Spleen (tissue), 11 donors: Measurements from ENCODE around the gene ECM2. TPM values are rescaled to one million over a fixed set of nuclear protein-coding genes. Genes with fewer than 3 reads are reported as not detected.
A peak's percentile ranks its signal among the peaks of the same experiment; 100 is the strongest.

Experiments used
- DNase-seq: peaks from one replicate; pipeline ENCODE4 v3.0.0-alpha.2; 2020
- H3K27ac ChIP-seq, 8 donors: fragments of 200-600 bp; sonication (generic) in 7 of 8; 1 replicate in 4 of 8; 2 replicates in 4 of 8; pipeline versions ENCODE4 v1.5.0 to v1.8.0; 2016 to 2021; ENCODE audit warnings: inconsistent platforms in 4 of 8, mild to moderate bottlenecking in 4 of 8, moderate library complexity in 1 of 8
- H3K27me3 ChIP-seq, 7 donors: fragments of 200-600 bp; sonication (generic) in 6 of 7; replicated peaks in 1 of 7; 1 replicate in 4 of 7; 2 replicates in 3 of 7; pipeline versions ENCODE4 v1.5.0 to v1.8.0; 2016 to 2021; ENCODE audit warnings: inconsistent platforms in 3 of 7, mild to moderate bottlenecking in 1 of 7
- H3K36me3 ChIP-seq, 6 donors: fragments of 200-600 bp; sonication (generic) in 5 of 6; 1 replicate in 4 of 6; 2 replicates in 2 of 6; pipeline versions ENCODE4 v1.5.0 to v1.8.0; 2016 to 2021; ENCODE audit warnings: inconsistent platforms in 2 of 6
- H3K4me1 ChIP-seq, 6 donors: fragments of 200-600 bp; sonication (generic) in 5 of 6; 1 replicate in 3 of 6; 2 replicates in 3 of 6; pipeline versions ENCODE4 v1.5.0 to v1.8.0; 2016 to 2021; ENCODE audit warnings: inconsistent platforms in 3 of 6
- H3K4me3 ChIP-seq, 8 donors: fragments of 200-600 bp; sonication (generic) in 7 of 8; 1 replicate in 4 of 8; 2 replicates in 4 of 8; pipeline versions ENCODE4 v1.5.0 to v1.8.0; 2016 to 2021; ENCODE audit warnings: inconsistent platforms in 4 of 8, mild to moderate bottlenecking in 4 of 8, moderate library complexity in 2 of 8
- H3K9me3 ChIP-seq, 8 donors: fragments of 200-600 bp; sonication (generic) in 7 of 8; 1 replicate in 4 of 8; 2 replicates in 4 of 8; pipeline versions ENCODE4 v1.5.0 to v1.8.0; 2016 to 2021; ENCODE audit warnings: inconsistent platforms in 4 of 8
- POLR2A ChIP-seq, 3 donors: fragments of 450-650 bp; IDR thresholded peaks; one replicate each; pipeline ENCODE4 v1.5.1; 2017; ENCODE audit warnings: antibody characterized with exemption in 3 of 3, mild to moderate bottlenecking in 1 of 3
- POLR2AphosphoS5 ChIP-seq, 3 donors: sonication (generic); formaldehyde crosslinking; IDR thresholded peaks; one replicate each; pipeline ENCODE4 v1.5.1; 2017; ENCODE audit warnings: antibody characterized with exemption in 3 of 3
- WGBS, 5 donors: extraction: QIAGEN DNeasy Blood & Tissue Kit in 3 of 5; methylation state at CpG; one replicate each; pipeline versions ENCODE4 v1.1.5 to v1.1.7; 2013 to 2018; 5-methylcytosine and 5-hydroxymethylcytosine counted together
- intact Hi-C: fragments of 100-400 bp; cut with DNase I; formaldehyde crosslinking; loops from one replicate; pipeline ENCODE4 v1.15.0; 2023; ENCODE audit warnings: low total_unique reads
- polyA plus RNA-seq, 3 donors: library from polyadenylated mRNA; stranded (reverse); fragments of 200-250 nt; gene quantifications; one replicate each; pipeline ENCODE4 v1.2.1, GENCODE V29; 2013
- total RNA-seq, 7 donors: library from RNA; depleted of rRNA in 3 of 7; stranded (reverse); fragments of >200 nt in 3 of 7; fragmentation: NEBNext Ultra II Directional in 4 of 7; extraction: Animal tissue kit (Norgen Biotek cat#: 25700) in 4 of 7; gene quantifications; one replicate each; pipeline versions ENCODE4 v1.1.0 to v1.2.1, GENCODE V29; 2016 to 2021
- TF ChIP-seq, protein P1 (sequence below), 11 experiments: fragments of 200-600 bp in 7 of 11; fragments of 450-650 bp in 4 of 11; sonication (generic) in 4 of 11; IDR thresholded peaks in 8 of 11; conservative IDR thresholded peaks in 3 of 11; 1 replicate in 7 of 11; 2 replicates in 4 of 11; pipeline versions ENCODE4 v1.4.0 to v1.8.0; 2016 to 2021; ENCODE audit warnings: antibody characterized with exemption in 11 of 11, inconsistent platforms in 4 of 11, mild to moderate bottlenecking in 1 of 11
- donor health status: healthy with polysubstance abuse.
- donor health status: DM: no; HTN: no; CAD: no; lungs with moderate emphysema.
- donor health status: DM: no; HTN: no; CAD: no.
- donor health status: Bipolar disorder and iron deficiency.
- donor health status: healthy.
- donor health status: DM: no; HTN: no; CAD: no.
- donor health status: DM: yes; HTN: yes; CAD: no.

Gene ECM2
- total and polyA plus RNA-seq, 10 donors: 0.22 to 1.7 (median 0.47) TPM; not detected in 2

DNA sequence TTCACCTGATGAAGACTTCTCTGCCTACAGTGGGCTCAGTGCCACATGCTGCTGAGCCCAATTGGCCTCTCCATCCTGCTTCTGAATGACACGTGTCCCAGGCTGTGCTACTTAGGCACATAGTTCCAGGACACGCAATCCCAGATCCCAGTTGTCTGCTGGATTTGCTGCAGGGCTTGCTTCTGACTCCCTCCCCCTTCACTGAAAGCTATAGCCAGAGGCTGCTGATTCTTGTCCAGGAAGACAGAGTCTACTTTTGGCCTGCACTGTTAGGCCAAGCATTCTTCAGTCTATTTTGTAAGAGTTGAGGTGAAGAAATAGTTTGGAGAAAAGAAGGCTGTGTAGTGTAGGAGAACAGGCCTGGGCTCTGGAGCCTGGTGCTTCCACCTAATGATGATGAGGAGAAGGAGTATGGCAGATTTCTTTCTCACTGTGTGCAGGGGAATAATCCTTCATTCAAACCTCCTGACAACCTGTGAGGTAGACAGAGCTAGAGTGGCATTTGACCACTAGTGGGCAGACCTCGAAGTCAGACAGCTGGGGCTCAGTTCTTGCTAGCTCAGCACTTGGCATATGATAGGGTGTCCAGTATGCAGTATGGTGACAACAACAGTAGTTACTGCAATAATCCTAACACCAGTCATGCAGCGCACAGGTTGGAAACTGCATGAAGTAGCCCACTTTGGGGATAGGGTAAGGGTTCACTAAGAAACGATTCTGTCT lies 34.0 kb downstream of the ECM2 start:
- no peak for DNase-seq
- no peaks in the 10 kb centered on the region for H3K9me3 ChIP-seq
- no peaks in the 10 kb centered on the region for H3K4me1 ChIP-seq
- H3K27me3 ChIP-seq: no peaks in the 10 kb centered on the region
- H3K27ac ChIP-seq: no peak overlapping the region
- TF ChIP-seq, protein P1, sequence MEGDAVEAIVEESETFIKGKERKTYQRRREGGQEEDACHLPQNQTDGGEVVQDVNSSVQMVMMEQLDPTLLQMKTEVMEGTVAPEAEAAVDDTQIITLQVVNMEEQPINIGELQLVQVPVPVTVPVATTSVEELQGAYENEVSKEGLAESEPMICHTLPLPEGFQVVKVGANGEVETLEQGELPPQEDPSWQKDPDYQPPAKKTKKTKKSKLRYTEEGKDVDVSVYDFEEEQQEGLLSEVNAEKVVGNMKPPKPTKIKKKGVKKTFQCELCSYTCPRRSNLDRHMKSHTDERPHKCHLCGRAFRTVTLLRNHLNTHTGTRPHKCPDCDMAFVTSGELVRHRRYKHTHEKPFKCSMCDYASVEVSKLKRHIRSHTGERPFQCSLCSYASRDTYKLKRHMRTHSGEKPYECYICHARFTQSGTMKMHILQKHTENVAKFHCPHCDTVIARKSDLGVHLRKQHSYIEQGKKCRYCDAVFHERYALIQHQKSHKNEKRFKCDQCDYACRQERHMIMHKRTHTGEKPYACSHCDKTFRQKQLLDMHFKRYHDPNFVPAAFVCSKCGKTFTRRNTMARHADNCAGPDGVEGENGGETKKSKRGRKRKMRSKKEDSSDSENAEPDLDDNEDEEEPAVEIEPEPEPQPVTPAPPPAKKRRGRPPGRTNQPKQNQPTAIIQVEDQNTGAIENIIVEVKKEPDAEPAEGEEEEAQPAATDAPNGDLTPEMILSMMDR (IDR thresholded peaks at IDR 0.05 in 8 of 11, conservative IDR thresholded peaks at IDR 0.05 in 3 of 11): peak in 4 of 11 experiments; percentile 10 to 38 (median 24)
- no peak for TF ChIP-seq POLR2A (IDR thresholded peaks at IDR 0.05)
- no peak for TF ChIP-seq POLR2AphosphoS5 (IDR thresholded peaks at IDR 0.05)
- 80 to 88% (median 85%) methylated on average over 5 of the region's 5 CpGs for WGBS, 5 donors
- H3K4me3 ChIP-seq: no peak overlapping the region
- intact Hi-C loops: no loop called here
- no peaks in the 10 kb centered on the region for H3K36me3 ChIP-seq

DNA sequence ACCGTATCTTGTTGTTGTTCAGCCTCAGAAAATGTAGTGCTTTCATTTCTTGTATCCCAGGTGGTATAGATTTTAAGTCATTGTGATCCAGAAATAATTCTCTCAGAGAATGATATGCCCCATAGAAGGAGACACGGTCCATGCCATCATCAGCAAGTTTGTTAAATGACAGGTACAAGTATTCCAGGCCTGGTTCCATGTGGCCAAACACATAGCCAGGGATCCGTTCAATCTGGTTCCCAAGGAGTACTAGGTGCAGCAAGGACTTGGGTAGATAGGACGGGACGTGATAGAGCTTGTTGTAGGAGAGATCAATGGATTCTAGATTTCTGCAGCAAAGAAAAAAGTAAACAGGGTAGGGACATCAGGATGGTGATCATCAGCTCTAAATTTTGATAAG lies 35.1 kb downstream of the ECM2 start:
- TF ChIP-seq POLR2A (IDR thresholded peaks at IDR 0.05) (no peak), POLR2AphosphoS5 (IDR thresholded peaks at IDR 0.05) (no peak)
- TF ChIP-seq, protein P1 (IDR thresholded peaks at IDR 0.05 in 8 of 11, conservative IDR thresholded peaks at IDR 0.05 in 3 of 11): no peak

DNA sequence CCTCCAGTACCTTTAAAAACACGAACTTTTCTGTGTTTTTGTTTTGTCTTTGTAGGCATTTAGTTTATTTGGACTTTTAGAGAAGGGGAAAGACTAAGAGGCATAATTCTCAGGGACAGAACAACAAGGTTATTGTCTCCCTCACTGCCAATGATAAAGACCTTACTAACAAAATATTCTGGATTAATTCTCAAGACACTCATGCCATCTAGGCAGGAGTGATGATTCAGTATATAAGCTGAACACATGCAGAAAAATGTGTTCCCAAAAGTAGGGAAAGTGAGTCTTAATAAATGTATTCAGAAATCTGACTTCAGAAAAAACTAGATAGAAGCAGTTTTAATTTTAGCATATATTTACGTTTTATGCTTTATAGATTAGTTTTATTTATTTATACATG lies 36.1 kb downstream of the ECM2 start:
- Histone ChIP-seq H3K27ac (no peak overlapping the region), H3K36me3 (no peaks in the 10 kb centered on the region), H3K4me3 (no peak overlapping the region), H3K27me3 (no peaks in the 10 kb centered on the region), H3K4me1 (no peaks in the 10 kb centered on the region), H3K9me3 (no peaks in the 10 kb centered on the region)
- intact Hi-C loops: no loop called here
- DNase-seq: no peak
- TF ChIP-seq POLR2A (IDR thresholded peaks at IDR 0.05) (no peak), POLR2AphosphoS5 (IDR thresholded peaks at IDR 0.05) (no peak)
- TF ChIP-seq, protein P1 (IDR thresholded peaks at IDR 0.05 in 8 of 11, conservative IDR thresholded peaks at IDR 0.05 in 3 of 11): no peak
- 46 to 88% (median 81%) methylated on average over 2 of the region's 2 CpGs for WGBS, 5 donors

More for the DNA sequence above, 35.1 kb downstream of the ECM2 start:
- no peaks in the 10 kb centered on the region for H3K27me3 ChIP-seq
- intact Hi-C loops: no loop called here
- WGBS, 5 donors: 94 to 98% (median 96%) methylated on average over 5 of the region's 5 CpGs
- no peaks in the 10 kb centered on the region for H3K9me3 ChIP-seq
- H3K4me3 ChIP-seq: no peak overlapping the region
- DNase-seq: no peak
- H3K36me3 ChIP-seq: no peaks in the 10 kb centered on the region
- H3K27ac ChIP-seq: no peak overlapping the region
- no peaks in the 10 kb centered on the region for H3K4me1 ChIP-seq

DNA sequence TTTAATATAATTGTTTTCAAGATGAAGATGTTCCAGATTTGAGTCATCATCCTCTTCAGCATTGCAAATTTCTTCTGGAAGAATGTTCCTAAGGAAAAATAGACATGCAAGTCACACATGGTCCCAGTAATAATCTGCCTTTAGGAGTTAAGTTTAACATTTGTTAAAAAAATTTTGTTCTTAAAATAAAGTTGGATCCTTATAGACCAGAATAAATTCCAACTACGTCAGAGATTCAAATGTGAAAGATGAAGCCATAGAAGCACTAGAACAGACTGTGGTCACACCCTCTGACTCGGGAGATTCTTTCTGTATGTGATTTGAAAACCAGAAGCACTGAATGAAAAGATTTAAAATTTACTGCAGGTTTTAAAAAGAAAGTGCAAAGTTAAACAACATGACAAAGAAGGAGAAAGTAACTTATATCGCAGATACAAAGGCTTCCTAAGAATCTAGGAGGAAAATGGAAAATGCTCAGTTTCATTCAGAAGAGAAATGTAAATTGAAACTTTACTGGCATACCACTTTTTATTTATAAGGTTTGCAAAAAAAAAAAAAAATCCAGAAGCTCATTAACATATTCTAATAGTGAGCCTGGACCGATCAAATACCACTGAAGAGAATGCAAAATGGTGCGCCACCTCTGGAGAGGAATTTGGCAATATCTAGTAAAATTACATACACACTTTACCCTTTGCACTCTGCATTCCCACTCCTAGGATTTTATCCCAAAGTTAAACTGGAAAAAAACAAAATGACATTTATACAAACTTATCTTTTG lies 39.2 kb downstream of the ECM2 start:
- Histone ChIP-seq H3K9me3 (no peaks in the 10 kb centered on the region), H3K4me1 (no peaks in the 10 kb centered on the region), H3K4me3 (no peak overlapping the region), H3K27me3 (no peaks in the 10 kb centered on the region), H3K27ac (no peak overlapping the region), H3K36me3 (no peaks in the 10 kb centered on the region)
- intact Hi-C loops: no loop called here
- no peak for DNase-seq
- 84 to 93% (median 91%) methylated on average over 5 of the region's 5 CpGs for WGBS, 5 donors
- no peak for TF ChIP-seq POLR2AphosphoS5 (IDR thresholded peaks at IDR 0.05)
- TF ChIP-seq POLR2A (IDR thresholded peaks at IDR 0.05): no peak
- TF ChIP-seq, protein P1 (IDR thresholded peaks at IDR 0.05 in 8 of 11, conservative IDR thresholded peaks at IDR 0.05 in 3 of 11): no peak
